H1 (cell line): ENCODE measurements around the gene NLRP6. TPM values are rescaled to one million over a fixed set of nuclear protein-coding genes. Genes with fewer than 3 reads are reported as not detected.
"Not testable (repeated sequence)": the region's sequence is repeated elsewhere in the genome, so short reads cannot be mapped to it uniquely, and the experiment has no call there.

Experiments
- CTCF ChIA-PET: fragments of 300-600 bp; sonication (Branson Sonifier 250); formaldehyde crosslinking; loops from one replicate; lab custom pipeline; 2021; ENCODE audit not compliant: partially characterized antibody; lab: Charles Lee
- POLR2A ChIA-PET: fragments of 300-600 bp; sonication (Branson Sonifier 250); formaldehyde crosslinking; loops from one replicate; lab custom pipeline; 2021; ENCODE audit warnings: inconsistent platforms; ENCODE audit not compliant: partially characterized antibody; lab: Charles Lee
- DNase-seq, 2 experiments: peaks; one replicate each; pipeline versions ENCODE4 v3.0.0 to v3.0.0-alpha.2; 2010 to 2022; ENCODE audit warnings: low spot score in 2 of 2, low read depth in 1 of 2, mixed read lengths in 1 of 2
- FAIRE-seq: peaks from 2 replicates; lab custom pipeline; 2011; peaks lifted over from hg19 to GRCh38; lab: Jason Lieb, UNC
- H2AFZ ChIP-seq: 2 replicates; pipeline ENCODE4 v1.8.1; 2012; ENCODE audit warnings: low read length, inconsistent platforms
- H2AK5ac ChIP-seq: 2 replicates; pipeline ENCODE4 v1.6.1; 2013; ENCODE audit warnings: low read depth, low read length
- H2BK120ac ChIP-seq: replicated peaks from 2 replicates; pipeline ENCODE3; 2013; ENCODE audit warnings: low read depth, low read length, inconsistent platforms
- H2BK12ac ChIP-seq: 2 replicates; pipeline ENCODE4 v1.6.1; 2013; ENCODE audit warnings: low read depth, low read length
- H2BK15ac ChIP-seq: 2 replicates; pipeline ENCODE4 v1.6.1; 2013; ENCODE audit warnings: low read length
- H2BK20ac ChIP-seq: 2 replicates; pipeline ENCODE4 v1.6.1; 2013; ENCODE audit warnings: low read length
- H2BK5ac ChIP-seq: 2 replicates; pipeline ENCODE4 v1.6.1; 2013; ENCODE audit warnings: low read depth, low read length
- H3K14ac ChIP-seq: 2 replicates; pipeline ENCODE4 v1.6.1; 2013; ENCODE audit warnings: inconsistent platforms; ENCODE audit not compliant: insufficient read length
- H3K18ac ChIP-seq: 2 replicates; pipeline ENCODE4 v1.6.1; 2013; ENCODE audit warnings: low read length; ENCODE audit errors: extremely low read depth
- H3K23ac ChIP-seq: 2 replicates; pipeline ENCODE4 v1.6.1; 2013; ENCODE audit warnings: inconsistent platforms; ENCODE audit not compliant: insufficient read length
- H3K23me2 ChIP-seq: 2 replicates; pipeline ENCODE4 v1.6.1; 2013; ENCODE audit warnings: low read depth, low read length
- H3K27ac ChIP-seq: 2 replicates; pipeline ENCODE4 v1.6.1; 2011; ENCODE audit warnings: low read depth, low read length, inconsistent platforms
- H3K27me3 ChIP-seq, 4 experiments: replicated peaks in 1 of 4; 1 replicate in 1 of 4; 2 replicates in 3 of 4; pipeline versions ENCODE4 v1.6.1 to v1.8.1; 2011 to 2013; ENCODE audit warnings: low read length in 3 of 4, mild to moderate bottlenecking in 3 of 4, inconsistent platforms in 2 of 4, mixed read lengths in 2 of 4, moderate library complexity in 1 of 4; ENCODE audit not compliant: control insufficient read depth in 3 of 4, insufficient read depth in 3 of 4; ENCODE audit errors: extremely low read depth in 1 of 4
- H3K36me3 ChIP-seq, 4 experiments: 2 replicates each; pipeline versions ENCODE4 v1.6.1 to v1.8.1; 2011 to 2013; ENCODE audit warnings: mild to moderate bottlenecking in 4 of 4, low read length in 3 of 4, moderate library complexity in 2 of 4, control low read depth in 1 of 4, inconsistent platforms in 1 of 4; ENCODE audit not compliant: insufficient read depth in 4 of 4, control insufficient read depth in 2 of 4
- H3K4ac ChIP-seq: replicated peaks from 2 replicates; pipeline ENCODE3; 2013; ENCODE audit warnings: low read length, low read depth, mixed read lengths, inconsistent platforms; ENCODE audit not compliant: insufficient read length
- H3K4me1 ChIP-seq, 4 experiments: replicated peaks in 1 of 4; 1 replicate in 1 of 4; 2 replicates in 3 of 4; pipeline versions ENCODE4 v1.6.1 to v1.8.1; 2011 to 2013; ENCODE audit warnings: low read length in 3 of 4, inconsistent platforms in 2 of 4, mixed read lengths in 1 of 4; ENCODE audit not compliant: insufficient read depth in 4 of 4, control insufficient read depth in 3 of 4
- H3K4me2 ChIP-seq, 2 experiments: 2 replicates each; pipeline versions ENCODE4 v1.6.1 to v1.8.1; 2011 to 2013; ENCODE audit warnings: low read depth in 2 of 2, low read length in 2 of 2, control low read depth in 1 of 2, inconsistent platforms in 1 of 2, mild to moderate bottlenecking in 1 of 2; ENCODE audit not compliant: insufficient read depth in 1 of 2
- H3K4me3 ChIP-seq, 4 experiments: fragments of 200-600, 300-600 bp in 1 of 4; sonication (generic), shearing (Covaris generic), sonication (Bioruptor Twin) in 1 of 4; 2 replicates each; pipeline versions ENCODE4 v1.5.1 to v1.8.1; 2011 to 2016; ENCODE audit warnings: low read length in 4 of 4, low read depth in 3 of 4, control low read depth in 2 of 4, inconsistent platforms in 2 of 4, mild to moderate bottlenecking in 2 of 4, mixed read lengths in 1 of 4, moderate library complexity in 1 of 4; ENCODE audit not compliant: insufficient read depth in 2 of 4; ENCODE audit errors: extremely low read depth in 1 of 4
- H3K56ac ChIP-seq: replicated peaks from 2 replicates; pipeline ENCODE3; 2013; ENCODE audit warnings: low read depth, mild to moderate bottlenecking, mixed read lengths, low read length, inconsistent platforms; ENCODE audit not compliant: insufficient read length
- H3K79me1 ChIP-seq: 2 replicates; pipeline ENCODE4 v1.6.1; 2013; ENCODE audit warnings: low read depth, low read length, control low read depth
- H3K79me2 ChIP-seq, 2 experiments: 2 replicates each; pipeline versions ENCODE4 v1.6.1 to v1.8.1; 2012 to 2013; ENCODE audit warnings: low read length in 2 of 2, mild to moderate bottlenecking in 2 of 2, inconsistent platforms in 1 of 2; ENCODE audit not compliant: insufficient read depth in 2 of 2, control insufficient read depth in 1 of 2
- H3K9ac ChIP-seq, 4 experiments: replicated peaks in 1 of 4; 1 replicate in 1 of 4; 2 replicates in 3 of 4; pipeline versions ENCODE4 v1.6.1 to v1.8.1; 2011 to 2013; ENCODE audit warnings: low read depth in 3 of 4, low read length in 3 of 4, control low read depth in 2 of 4, mild to moderate bottlenecking in 2 of 4, moderate library complexity in 2 of 4, inconsistent platforms in 1 of 4; ENCODE audit errors: extremely low read depth in 1 of 4
- H3K9me3 ChIP-seq, 2 experiments: 2 replicates each; pipeline versions ENCODE4 v1.6.1 to v1.8.1; 2012 to 2013; ENCODE audit warnings: mild to moderate bottlenecking in 2 of 2, moderate library complexity in 2 of 2, control low read depth in 1 of 2, inconsistent platforms in 1 of 2, low read depth in 1 of 2, low read length in 1 of 2, mixed read lengths in 1 of 2; ENCODE audit not compliant: insufficient read depth in 2 of 2
- H4K20me1 ChIP-seq, 2 experiments: replicated peaks in 1 of 2; 2 replicates each; pipeline versions ENCODE3 to v1.8.1; 2011 to 2013; ENCODE audit warnings: inconsistent platforms in 2 of 2, low read length in 2 of 2, mild to moderate bottlenecking in 1 of 2; ENCODE audit not compliant: insufficient read depth in 2 of 2, control insufficient read depth in 1 of 2
- H4K5ac ChIP-seq: 2 replicates; pipeline ENCODE4 v1.6.1; 2013; ENCODE audit warnings: low read length, low read depth, mixed read lengths, inconsistent platforms; ENCODE audit not compliant: insufficient read length
- H4K8ac ChIP-seq: 2 replicates; pipeline ENCODE4 v1.8.0; 2013; ENCODE audit warnings: mild to moderate bottlenecking, moderate library complexity, low read length, inconsistent platforms; ENCODE audit not compliant: insufficient read depth; ENCODE audit errors: extremely low read depth
- H4K91ac ChIP-seq: replicated peaks from 2 replicates; pipeline ENCODE3; 2013; ENCODE audit warnings: low read length, mixed read lengths, inconsistent platforms; ENCODE audit not compliant: insufficient read length
- WGBS, 2 experiments: shearing (Covaris generic) in 1 of 2; methylation state at CpG; one replicate each; pipeline versions ENCODE4 v1.1.6 to v1.1.7; 2013 to 2015; ENCODE audit warnings: low lambda C conversion rate in 2 of 2, mixed read lengths in 2 of 2, inconsistent platforms in 1 of 2, low coverage in 1 of 2, missing lambda C conversion rate in 1 of 2; ENCODE audit not compliant: insufficient replicate concordance in 2 of 2, insufficient coverage in 1 of 2, insufficient read length in 1 of 2; ENCODE audit errors: extremely low coverage in 1 of 2, missing lambda C conversion rate in 1 of 2; 5-methylcytosine and 5-hydroxymethylcytosine counted together
- polyA plus RNA-seq, 7 experiments: library from polyadenylated mRNA; depleted of rRNA in 3 of 7; stranded (reverse) in 5 of 7; unstranded in 2 of 7; fragments of >200 nt in 5 of 7; fragments of 200-250 nt in 2 of 7; gene quantifications; 1 replicate in 5 of 7; 2 replicates in 1 of 7; 4 replicates in 1 of 7; pipeline versions ENCODE4 v1.2.1 to v1.2.3, GENCODE V29; 2011 to 2013; ENCODE audit warnings: missing spikeins in 2 of 7, mixed read lengths in 2 of 7
- total RNA-seq: library from RNA; stranded (reverse); fragmentation: NEBNext Ultra II Directional; extraction: Animal tissue kit (Norgen Biotek cat#: 25700); gene quantifications from 2 replicates; pipeline ENCODE4 v1.2.1, GENCODE V29; 2021

The NLRP6 gene
- total and polyA plus RNA-seq, 2 of the 8 experiments (the other 6 are each of a cell fraction or from before 2014, with no cell fraction given): not detected

DNA sequence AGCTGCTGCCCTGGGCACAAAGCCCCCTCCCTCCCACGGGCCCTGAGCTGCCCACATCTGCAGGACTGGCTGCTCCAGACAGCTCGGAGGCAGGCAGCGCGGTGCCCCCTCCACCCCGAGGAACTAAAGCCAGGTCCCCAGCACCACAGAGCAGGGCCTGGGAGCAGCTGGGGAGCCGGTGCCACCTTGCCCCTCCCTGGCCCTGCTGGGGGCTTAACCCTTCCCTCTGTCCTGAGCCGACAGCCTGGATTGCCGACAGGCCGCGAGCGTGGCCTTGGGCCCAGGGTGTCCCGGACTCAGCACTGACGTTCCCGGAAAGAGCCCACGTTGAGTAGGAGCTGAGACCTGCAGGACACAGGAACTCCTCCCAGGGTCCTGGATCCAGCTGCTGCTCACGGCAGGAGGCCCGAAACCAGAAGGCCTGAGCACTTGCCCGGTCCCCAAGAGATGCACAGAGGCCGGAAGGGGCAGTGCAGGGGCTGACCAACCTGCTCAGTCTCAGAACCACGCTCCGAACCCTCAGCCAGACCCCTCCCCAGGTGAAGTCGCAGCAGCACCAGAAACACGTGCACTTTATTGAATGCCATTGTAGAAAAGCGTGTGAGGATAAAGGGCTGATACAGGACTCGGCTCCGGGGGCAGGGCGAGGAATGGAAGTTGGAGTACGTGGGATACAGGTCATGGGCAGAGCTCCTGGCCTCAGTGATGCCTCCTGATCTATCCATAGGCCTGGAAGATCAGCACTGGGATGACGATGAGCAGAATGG, 41.1 kb downstream of the NLRP6 start:
- not testable (repeated sequence) for H2BK20ac ChIP-seq, H4K8ac ChIP-seq, H2BK120ac ChIP-seq, H4K20me1 ChIP-seq, H3K4ac ChIP-seq, H3K27ac ChIP-seq, H3K56ac ChIP-seq, H3K27me3 ChIP-seq, H3K36me3 ChIP-seq, H4K5ac ChIP-seq, H2AFZ ChIP-seq, FAIRE-seq, H3K9me3 ChIP-seq, H3K9ac ChIP-seq, H3K14ac ChIP-seq, H3K23ac ChIP-seq, H4K91ac ChIP-seq, H3K79me1 ChIP-seq, H2AK5ac ChIP-seq
- peak overlapping the region; percentile 61; the same call in 1 of the 2 replicates for H2BK15ac ChIP-seq
- peak overlapping the region in 2 of 4 experiments; percentile 4 to 74; a peak in 4 of 8 replicates for H3K4me3 ChIP-seq
- H2BK5ac ChIP-seq: peak overlapping the region; percentile 10; the same call in 1 of the 2 replicates
- 66% methylated on average over 20 of the region's 29 CpGs; no CpG with 5 or more reads in 1 of the 2 experiments for WGBS, 2 experiments
- peak in 1 of 2 experiments; percentile 69 for DNase-seq
- peaks cover 0 to 15% of the 10 kb centered on the region in 2 experiments; a peak in 2 of 4 replicates for H3K79me2 ChIP-seq
- H3K18ac ChIP-seq: peak overlapping the region; percentile 94
- H3K23me2 ChIP-seq: peaks cover 13% of the 10 kb centered on the region; the same call in 1 of the 2 replicates
- POLR2A ChIA-PET: interaction anchor here (0.8 to 1.5 kb wide), 4 partner anchors 10 to 36 kb away, joined by 3 to 9 read pairs (median 6); no protein-coding TSS in a partner anchor
- H3K4me2 ChIP-seq: peak overlapping the region; percentile 51 to 96
- CTCF ChIA-PET: interaction anchor here (0.8 to 1.0 kb wide), 2 partner anchors 34 to 36 kb away, joined by 3 to 4 read pairs; no protein-coding TSS in a partner anchor
- peaks cover 3 to 35% (median 23%) of the 10 kb centered on the region in 4 experiments for H3K4me1 ChIP-seq
- H2BK12ac ChIP-seq: peak overlapping the region; percentile 11; the same call in 1 of the 2 replicates
